Activated naive CD4-positive, alpha-beta T cell treated with Interleukin-2 at 50 U/mL for 16 hours (primary cell): Measurements from ENCODE around the gene ZFYVE28.

Source experiments
- DNase-seq: peaks from one replicate; pipeline ENCODE4 v3.0.0-alpha.2; 2020

Gene ZFYVE28

DNA sequence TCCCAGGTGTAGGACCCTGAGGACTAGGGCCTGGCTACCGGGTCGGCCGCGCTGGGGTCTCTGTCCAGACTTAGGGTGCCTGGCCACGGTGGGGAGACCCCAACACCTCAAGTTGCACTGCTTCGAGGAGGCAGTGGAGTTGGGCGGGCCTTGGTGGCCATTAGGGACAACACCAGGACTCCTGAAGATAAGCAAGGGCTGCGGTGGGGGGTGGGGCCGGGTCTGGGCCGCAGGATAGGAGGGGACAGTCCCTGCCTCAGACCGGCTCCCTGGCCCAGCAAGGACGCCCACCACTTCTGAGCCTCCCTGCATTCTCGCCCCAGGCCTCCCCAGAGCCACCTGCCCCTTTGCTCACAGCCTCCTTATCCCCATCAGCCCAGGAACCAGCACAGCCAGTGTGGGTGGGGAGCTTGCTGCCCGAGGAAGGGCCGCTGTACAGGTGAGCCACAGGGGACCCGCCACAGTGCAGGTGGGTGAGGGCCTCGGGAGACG is 151.1 kb downstream of the ZFYVE28 start:
- no peak for DNase-seq

DNA sequence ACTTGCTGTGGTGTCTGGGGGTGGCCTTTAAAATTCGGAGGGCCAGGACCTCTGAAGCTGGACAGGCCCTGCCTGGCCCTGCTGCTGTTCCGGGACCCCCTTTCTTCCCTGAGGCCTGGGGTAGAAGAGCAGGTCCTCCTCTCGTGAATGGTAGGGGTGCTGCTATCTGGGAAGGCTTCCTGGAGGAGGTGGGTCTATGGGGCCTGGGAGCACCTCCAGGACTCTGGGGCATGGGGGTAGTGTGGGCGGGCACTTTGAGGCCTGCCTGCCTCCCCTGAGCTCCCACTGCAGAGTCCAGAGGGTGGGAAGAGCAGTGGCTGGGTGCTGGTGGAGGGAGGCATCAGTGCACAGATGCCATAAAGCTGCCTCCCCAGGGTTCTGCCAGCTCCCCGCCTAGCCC is 151.6 kb downstream of the ZFYVE28 start:
- DNase-seq, result no peak

DNA sequence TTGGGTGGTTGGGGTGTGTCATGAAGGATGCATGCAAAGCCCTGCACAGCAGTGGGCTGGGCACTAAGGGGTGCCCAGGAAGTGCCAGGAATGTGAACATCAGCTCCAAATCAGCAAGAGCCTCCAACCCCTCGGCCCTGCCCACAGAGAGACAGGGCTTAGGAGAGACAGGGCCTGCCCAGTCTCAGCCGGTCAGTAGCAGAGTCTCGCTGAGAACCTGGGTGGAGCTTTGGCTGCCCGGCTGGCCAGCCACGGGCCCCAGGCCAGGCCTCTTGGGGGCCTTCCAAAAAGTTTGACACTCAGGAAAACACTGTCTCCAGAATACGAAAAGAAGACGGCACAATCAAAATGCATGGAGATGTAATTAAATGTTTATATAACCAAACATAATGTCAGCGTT is 152.3 kb downstream of the ZFYVE28 start:
- DNase-seq, result no peak

DNA sequence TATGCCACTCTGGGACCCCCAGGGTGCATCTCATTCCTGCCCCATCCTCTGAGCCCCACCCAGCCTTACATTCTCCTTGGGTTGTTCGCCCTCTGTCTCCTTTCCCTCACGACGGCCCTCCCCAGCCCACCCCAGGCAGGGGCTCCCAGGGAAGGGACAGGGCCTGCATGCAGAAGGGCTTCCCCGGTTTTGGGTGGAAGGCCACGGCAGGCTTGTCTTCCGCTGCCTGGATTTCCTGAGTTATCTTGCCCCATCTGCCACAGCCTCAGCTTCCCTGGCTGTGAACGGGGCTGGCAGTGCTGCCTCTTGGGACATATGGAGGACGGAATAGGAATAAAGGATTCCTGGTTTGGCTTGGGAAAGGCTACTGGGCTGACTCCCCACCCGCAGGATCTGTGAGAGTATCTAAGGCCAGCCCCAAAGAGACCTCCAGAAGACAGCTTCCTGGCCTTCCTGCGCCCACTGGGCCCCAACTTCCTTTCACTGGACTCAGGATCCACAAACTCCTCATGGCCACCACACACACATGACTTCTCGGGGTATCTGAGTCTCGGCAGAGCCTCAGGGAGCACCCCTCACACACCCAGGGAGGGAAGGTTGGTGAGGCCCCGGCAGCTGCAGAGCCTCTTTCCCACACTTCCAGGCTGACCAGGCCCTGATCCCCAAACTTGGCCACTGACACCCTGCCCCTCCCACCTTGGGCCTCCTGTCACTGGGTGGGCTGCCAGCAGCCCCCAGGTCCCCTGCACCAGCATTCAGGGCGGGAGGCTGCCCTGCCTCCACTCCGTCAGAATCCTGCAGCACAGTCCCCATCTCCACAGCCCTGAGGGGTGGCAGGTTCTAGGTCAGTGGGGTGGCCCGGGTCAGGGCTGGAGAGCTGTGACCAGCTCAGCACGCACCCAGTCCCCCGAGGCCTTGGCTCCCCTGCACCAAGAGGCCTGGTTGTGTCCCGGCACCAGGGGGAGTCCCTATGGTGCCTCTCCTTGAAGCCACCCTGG is 153.0 kb downstream of the ZFYVE28 start:
- no peak for DNase-seq

DNA sequence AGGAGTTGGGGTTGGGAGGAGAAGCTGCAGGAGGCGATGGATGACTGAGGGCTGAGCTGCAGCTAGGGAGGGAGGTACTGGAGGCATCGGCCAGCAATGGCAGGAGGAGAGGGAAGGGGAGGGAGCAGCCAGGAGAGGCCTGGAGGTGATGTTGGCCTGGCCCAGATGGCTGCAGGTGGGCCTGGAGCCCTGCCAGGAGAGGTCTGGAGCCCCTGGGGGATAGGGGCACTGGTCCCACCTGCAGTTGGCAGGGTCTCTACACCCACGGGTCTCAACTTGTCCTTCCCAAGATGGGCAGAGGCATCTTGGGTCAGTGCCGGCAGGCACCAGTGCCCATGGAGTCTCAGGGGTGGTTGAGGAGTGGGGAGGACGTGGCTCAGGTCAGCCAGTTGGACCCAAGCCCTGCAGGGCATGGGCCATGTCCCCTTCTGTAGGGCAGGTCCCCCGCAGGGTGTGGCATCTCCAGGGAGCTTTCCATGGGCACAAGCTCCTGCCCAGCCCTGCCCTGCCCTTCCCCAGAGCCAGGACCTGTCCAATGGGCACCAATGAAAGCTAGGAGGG is 153.9 kb downstream of the ZFYVE28 start:
- DNase-seq, result no peak

DNA sequence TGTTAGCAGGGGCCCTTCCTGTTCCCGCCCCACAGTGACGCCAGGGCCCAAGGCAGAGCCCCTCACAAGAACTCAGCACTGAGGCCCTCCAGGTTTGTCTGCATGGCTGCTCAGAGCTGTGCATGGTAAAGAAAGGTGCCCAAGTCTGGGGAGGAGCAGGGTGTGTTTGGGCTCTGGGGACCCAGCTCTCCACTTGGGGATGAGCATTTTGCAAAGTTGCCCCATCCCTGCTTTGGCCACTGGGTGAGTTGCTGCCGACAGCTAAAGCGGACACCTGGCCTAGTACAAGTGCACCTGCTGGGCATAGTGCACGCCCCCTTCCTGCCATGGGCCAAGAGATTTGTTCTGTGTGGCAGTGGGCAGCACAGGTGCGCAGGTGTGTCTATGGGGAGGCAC is 154.5 kb downstream of the ZFYVE28 start:
- DNase-seq, result no peak

DNA sequence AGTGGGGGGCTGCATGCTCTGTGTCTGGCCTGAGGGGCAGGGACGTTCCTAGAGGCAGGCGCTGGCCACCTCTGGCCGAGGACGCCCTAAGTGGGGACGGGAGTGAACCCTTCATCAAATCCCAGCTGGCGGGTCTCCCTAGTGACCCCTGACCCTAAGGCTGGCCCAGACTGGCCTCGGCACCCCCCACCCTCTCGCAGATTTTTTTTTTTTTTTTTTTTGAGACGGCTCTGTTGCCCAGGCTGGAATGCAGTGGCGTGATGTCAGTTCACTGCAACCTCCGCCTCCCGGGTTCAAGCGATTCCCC is 155.5 kb downstream of the ZFYVE28 start:
- DNase-seq, result no peak

DNA sequence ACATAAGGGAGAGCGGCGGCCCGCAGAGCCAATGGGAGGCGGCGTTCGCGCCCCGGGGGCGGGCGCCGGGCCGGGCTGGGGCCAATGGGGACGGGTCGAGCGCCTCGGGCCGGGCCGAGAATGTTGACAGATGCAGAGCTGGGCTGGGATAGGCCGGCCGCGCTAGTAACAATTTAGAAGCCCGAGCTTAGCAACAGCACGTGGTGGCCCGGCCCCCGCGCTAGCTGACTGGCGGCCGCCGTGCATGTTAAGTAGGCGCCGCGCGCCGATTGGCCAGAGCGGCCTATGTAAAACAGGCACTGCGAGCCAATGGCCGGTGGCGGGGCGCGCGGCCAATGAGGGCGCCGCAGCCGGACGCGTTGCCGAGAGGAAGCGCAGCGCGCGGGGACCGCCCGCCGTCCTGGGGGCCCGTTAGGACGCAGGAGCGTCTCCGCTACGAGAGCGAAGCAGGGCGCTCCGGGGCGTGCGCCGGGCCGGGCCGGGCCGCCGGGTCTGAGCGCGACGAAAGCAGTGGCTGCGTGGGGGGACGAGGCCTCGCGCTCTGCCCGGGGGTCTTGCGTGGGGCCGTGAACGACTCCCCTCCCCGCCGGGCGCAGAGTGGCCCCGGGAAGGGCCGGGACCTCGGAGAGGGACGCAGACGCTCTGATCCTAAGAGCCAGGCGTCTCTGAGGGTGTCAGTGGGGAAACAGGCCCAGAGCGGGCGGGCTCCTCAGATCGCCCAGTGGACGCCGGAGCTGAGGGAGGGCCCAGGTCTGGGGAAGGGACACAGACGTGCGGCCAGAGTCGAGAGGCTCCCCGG is 156.1 kb downstream of the ZFYVE28 start:
- peak; percentile 98 for DNase-seq

DNA sequence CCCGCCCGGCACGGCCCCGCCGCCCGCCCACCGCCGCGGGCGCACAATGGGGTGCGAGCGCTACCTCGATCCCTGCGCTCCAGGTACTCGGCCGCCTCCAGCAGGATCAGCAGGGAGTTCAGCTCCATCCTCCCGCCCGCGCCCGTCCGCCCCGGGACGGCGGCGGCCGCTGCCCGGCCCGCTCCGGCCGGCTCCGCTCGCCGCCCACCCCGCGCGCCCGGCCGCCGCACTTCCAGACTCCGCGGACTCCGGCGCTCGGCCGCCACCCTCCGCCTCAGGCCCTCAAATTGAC is 156.6 kb downstream of the ZFYVE28 start, which contains the start of gene MXD4:
MXD4 (minus strand) TSS at position 257 of the 292 bp plus-strand sequence; CDS start at position 128, 129 bp downstream.
- no peak for DNase-seq

DNA sequence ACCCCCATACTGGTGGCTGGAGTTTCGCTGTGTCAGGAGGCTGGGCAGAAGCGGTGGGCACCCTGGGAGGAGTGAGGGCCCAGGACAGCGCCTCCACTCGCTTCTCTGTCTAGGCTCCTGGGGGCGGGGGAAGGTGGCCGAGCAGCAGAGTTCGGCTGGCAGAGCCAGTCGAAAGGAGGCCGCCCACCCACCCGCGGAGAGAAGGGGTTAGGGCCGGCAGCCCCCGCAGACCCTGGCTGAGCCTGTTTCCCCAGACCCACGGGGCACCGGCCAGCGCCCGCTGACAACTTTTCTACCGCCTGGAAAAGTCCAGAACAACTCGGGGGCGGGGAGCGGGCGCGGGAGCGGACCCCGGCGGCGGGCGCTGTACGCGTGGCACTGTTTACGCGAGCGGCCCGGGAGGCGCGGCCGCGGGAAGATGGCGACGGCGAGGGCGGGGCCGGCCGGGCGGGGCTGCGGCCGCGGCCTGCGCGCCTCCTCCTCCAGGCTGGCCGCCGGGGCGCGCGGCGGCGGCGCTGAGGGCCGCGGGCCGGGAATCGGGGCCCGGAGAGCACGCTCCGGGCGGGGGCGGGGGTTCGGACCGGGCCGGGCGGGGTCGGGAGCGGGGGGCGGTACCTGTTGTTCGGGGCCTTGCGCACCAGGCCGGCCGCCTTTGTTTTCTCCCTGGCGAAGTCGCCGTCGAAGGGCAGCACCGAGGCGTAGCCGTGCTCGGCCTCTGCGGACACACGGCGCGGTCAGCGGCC is 157.2 kb downstream of the ZFYVE28 start:
- DNase-seq, result peak; percentile 66

DNA sequence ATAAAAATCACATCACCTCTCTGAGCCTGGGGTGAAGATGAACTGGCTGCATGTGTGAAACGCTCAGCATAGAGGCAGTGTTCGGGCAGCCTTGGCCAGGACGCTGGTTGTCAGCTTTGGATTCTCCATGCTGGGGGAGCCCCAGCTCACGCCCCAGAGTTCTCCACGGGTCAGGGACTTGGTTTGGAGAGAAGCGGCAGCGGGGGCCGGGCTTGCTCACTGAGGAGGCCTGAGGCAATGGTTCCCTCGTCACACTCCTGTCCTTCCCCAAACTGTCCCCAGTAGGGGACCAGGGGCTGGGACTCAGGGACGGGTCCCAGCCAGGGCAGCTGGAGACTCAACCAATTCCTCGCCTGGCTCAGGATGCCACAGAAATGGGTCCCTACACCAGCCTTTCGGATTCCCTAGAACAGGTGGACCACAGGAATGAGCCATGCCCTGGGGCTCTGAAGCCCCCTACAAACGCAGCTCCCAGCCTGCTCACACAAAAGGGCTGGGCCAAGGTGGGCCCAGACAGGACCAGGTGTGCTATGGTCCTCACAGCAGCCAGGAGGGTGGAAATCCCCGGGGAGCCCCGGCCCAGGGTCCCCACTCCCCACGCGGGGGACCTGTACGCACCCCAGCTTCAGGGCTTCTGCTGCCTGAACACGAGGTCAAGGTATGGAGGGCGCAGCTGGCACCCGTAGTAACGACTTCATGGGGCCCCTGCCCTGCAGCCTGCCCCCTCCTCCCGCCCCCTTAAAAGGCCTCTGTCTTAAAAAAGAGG is 157.9 kb downstream of the ZFYVE28 start:
- DNase-seq, result no peak

DNA sequence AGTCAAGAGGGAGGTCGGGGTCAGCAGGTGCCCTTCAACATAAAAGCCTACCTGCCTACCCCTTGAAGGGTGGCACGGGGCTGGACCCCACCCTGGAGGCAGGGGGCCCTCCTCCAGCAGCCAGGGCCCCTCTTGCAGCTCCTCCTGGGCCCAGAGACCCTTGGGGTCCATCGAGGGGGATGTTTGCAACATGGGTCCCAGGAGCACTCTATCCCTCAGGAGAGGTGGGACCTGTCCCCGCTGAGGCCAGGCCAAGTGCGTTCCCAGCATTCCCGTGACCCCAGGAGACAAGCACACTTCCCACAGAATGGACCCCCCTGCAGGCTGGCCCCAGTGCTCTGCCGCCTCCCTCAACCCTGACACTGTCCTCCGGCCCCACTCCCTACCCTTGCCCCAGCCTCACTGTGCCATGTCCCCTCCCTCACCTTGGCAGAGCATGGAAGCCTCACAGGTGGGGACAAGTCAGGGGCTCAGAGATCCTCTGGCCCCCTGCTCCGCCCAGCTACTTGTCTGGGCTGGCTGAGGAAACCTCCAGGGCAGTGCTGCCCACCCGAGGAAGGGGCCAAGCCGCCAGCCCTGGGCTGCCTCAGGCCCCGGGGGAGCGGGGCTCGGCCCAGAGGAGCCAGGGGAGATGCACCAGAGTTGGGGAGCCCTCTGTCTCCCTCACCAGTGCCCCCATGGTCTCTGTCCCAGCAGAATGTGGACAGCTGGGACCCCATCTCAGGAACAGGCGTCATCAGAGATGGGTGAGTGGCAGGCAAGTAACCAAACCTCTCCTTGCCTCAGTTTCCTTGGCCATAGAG is 158.7 kb downstream of the ZFYVE28 start:
- no peak for DNase-seq

DNA sequence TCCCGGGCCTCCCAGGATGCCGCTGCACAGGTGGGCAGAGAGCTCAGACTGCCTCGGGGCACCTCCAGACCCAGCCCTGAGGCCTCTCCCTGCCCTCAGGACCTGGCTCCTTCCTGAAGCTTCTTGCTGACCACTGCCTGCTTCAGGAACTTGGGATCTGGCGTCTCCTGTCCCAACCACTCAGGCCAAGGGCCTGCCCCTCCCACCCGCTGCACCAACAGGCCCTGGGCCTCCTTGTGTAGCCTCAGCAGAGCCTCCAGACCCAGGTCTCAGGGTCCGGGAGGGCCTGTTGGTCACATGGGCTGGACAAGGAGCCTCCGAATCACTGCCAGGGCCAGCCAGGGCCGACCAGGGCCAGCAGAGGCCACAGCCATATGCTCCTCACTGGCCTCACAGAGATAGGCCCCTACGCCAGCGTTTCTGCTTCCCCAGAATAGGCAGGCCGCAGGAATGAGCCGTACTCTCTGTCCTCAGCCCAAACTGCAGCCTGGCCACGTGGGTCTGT is 159.4 kb downstream of the ZFYVE28 start:
- no peak for DNase-seq

DNA sequence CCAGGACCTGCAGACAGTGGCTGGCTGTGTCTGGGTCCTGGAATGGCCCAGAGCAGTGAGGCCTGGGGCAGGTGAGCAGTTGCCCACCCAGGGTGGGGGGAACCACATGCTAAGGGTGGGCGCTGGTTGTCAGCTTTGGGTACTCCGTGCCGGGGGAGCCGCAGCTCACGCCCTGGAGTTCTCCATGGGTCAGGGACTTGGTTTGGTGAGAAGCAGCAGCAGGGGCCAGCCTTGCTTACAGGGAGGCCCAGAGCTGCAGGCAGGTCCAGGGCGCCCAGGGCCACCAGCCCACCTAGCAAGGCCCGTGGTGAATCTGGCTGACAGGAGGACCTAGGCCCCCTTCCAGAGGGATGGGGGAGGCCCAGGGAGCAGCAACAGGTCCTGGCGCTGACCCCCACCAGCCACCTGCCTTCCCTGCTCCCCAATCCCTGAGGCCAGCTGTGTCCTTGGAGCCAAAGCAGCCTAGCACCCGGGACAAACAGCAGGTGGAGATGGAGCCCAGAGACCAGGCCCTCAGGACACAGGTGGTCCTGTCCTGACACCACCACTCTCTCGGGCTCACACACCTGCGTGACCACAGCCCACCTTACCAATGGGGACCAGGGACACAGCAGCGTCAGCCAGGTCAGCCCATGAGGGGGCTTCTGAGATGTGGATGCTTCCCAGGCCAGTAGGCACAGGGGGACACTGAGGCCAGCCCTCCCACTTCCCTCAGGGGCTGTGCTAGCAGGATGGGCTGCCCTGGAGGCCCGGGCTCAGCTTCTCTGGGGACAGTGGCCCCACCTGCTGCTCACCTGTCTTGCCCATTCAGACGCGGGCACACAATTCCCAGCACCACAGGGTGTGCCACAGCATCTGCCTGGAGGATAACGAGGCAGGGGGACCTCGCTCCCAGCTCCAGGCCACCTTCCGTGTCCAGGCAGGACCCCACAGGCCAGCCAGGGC is 160.1 kb downstream of the ZFYVE28 start:
- DNase-seq, result no peak

DNA sequence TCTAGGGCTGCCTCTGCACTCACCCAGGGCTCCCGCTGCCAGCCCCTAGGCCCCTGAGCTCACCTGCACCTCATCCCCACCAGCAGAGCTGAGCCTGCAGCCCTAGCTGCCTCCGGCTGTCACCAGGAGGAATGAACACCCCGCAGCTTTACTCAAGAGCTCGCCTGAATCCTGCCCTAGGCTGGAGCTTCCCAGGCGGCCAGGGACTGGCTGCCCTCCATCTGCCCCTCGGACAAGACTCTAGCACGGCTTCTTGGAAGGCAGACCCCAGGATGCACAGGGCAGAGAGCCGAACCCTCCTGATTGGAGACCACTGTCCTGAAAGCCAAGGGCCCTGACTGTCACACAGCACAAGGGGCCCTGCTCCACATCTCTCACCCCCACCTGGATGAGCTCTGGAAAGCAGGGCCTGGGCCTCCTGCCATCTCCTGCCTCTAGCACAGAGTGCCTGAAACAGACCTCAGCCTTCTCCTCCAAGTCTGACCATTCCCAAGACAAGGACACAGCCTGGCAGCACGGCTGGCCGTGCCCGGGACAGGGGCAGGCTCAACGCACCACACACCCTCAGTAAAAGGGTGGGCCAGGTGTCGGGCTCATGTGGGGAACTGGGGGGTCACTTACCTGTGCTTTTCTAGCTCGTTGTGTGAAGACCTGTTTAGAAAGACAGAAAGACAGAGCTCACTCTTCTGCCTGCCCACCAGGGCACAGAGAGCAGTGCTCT is 160.9 kb downstream of the ZFYVE28 start:
- DNase-seq, result no peak

DNA sequence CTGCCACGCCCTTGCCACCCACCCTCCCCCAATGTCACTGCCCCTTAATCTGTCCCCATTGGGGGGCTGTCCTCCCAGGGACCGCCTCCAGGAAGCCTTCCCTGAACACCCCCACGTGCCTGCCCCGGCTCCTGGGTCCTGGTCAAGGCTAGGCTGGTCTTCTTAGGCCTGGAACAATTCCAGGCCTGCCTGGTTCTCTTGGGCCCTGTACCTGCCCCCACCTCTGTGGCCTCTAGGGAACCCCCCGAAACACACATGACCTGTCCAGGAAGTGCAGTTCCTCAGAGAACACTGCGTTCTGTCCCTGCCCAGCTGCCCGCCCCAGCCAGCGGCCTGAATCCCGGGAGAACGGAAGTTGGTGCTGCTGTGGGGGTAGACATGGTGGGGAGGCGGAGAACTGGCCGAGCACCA is 161.7 kb downstream of the ZFYVE28 start:
- DNase-seq, result no peak

DNA sequence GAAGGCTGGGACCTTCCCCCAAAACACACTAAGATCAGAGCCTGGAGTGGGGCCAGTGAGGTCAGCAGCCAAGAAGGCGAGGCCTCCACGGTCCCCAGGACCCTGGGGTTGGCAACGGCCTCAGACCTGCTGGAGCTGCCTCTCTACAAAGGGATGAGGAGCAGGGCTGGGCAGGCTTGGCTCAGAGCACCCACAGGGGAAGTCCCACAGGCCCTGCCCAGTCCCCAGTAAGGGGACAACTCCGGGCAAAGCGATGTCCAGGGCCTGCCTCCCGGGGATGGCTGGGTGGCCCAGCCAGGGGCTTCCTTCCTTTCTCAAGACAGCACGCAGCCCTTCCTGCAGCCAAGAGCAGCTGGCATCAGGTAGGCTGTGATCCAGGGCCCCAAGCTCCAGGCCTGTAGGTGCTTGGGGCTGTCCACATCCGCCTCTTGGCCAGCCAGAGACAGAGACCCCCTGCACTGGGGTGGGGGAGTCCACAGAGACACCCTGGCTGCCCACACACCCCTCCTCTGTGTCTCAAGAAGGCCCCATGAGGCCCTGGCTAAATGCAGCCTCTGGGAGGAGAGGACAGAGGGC is 162.2 kb downstream of the ZFYVE28 start:
- no peak for DNase-seq

DNA sequence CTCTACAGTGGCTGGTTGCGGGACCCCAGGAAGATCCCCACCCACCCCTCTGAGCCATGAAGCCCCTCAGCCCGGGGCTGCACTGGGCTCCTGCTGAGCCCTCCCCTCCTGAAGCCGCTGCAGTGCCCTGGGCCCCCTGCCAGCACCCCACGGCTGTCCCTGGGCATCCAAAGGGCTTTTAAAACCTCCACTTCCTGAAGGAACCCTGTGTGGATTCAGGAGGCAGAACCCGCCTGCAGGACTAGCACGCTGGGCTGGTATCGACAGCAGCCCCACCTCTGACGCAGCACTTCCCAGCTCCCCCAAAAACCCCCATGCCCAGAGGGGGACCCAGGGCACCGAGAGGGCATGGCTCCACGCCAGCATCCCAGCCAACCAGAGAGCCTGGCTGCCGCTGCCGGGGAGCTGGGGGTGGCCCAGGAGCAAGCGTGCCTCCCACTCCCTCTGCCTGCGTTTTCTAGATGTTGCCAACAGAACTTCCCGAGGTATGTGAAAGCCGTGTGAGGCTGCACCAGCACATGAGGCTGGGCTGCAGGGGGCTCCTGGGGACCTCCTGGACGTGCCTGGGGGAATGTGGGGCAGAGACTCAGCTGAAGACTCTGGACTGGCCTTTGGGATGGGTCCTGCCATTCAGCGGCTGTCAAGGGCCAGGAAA is 162.8 kb downstream of the ZFYVE28 start:
- DNase-seq, result no peak
